Measurements from ENCODE around the gene EID3.
"Not testable (repeated sequence)": the region's sequence is repeated elsewhere in the genome, so short reads cannot be mapped to it uniquely, and the experiment has no call there.

The EID3 gene

DNA sequence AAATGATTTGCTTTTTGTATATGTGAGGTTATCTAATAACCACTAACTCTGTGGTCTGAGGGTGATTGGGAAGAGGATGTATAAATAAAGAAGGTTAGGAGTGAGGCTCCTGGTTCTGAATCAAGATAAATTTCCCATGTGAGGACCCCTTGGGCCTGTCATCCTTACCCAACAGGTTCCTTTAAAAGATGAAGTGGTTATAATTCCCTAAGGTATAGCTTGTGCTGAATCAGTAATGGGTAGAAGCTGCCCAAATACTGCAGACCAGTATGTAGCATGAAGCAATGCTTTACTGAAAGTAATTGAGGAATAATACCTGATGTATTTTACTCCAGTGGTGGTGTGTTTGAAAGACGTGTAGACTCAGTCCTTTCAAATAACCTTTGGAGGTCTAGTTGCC lies 8.7 kb downstream of the EID3 start:
- no peak for DNase-seq (ENCODE audit: low read depth in 2 of 2)

DNA sequence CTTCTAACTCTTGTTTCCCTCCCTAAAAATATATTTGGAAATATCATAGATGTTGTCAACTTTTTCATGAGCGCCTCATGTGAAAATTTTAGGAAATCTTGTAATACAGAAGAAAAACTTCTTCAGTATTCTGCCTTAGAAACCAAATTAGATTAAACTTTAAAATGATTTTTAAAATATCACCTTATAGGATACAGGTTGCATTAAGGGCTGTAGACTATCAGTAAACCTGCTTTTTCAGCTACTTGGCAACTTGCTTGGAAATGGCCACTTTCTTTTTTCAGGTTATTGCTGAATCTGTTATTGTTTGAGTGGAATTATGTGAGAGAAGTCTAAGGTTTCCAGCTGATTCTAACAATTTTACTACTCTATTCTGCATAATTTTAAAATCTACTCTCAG lies 9.1 kb downstream of the EID3 start:
- DNase-seq (ENCODE audit: low read depth in 2 of 2), result no peak

GRCh38 chr12:104313568-104314241 lies 10.2 kb downstream of the EID3 start:
- no peak for DNase-seq (ENCODE audit: low read depth in 2 of 2)

DNA sequence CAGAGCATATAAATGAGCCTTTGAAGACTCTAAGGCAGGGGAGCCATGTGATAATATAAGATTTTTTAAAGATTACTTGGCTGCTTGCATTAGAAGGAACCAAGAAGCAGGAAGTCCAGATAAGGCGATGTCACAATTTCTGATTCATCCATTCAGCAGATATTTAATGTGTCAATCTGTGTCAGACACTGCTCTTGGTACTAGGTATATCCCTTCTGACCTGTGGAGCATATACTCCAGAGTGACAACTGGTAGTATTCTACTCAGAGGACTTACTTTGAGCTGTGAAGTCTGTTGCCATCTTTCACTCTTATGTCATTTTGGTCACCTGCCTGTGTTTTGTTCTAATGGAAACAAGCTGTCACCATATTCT lies 10.7 kb downstream of the EID3 start:
- no peak for DNase-seq (ENCODE audit: low read depth in 2 of 2)

GRCh38 chr12:104315326-104316224 lies 12.0 kb downstream of the EID3 start:
- DNase-seq (ENCODE audit: low read depth in 2 of 2), result no peak

- no peak for DNase-seq (ENCODE audit: low read depth in 2 of 2)
Measured at GRCh38 chr12:104316936-104317335, 13.4 kb downstream of the EID3 start.

DNA sequence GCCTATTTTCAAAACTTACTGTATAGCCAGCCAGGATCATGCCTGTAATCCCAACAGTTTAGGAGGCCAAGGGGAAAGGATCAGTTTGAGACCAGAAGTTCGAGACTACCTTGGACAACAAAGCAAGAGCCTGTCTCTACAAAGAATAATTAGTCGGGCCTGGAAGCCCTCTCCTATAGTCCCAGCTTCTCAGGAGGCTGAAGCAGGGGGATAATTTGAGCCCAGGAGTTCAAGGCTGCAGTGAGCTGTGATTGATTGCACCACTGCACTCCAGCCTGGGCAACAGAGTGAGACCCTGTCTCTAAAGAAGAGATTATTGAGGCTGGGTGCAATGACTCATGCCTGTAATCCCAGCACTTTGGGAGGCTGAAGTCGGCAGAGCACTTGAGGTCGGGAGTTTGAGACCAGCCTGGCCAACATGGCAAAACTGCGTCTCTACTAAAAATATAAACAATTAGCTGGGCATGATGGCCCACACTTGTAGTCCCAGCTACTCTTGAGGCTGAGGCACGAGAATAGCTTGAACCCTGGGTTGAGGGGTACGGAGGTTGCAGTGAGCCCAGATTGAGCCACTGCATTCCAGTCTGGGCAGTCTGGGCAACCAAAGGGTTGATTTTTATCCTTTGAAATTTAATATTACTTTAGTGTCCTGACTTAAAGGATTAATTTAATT lies 14.1 kb downstream of the EID3 start:
- no peak for DNase-seq (ENCODE audit: low read depth in 2 of 2)

GRCh38 chr12:104319028-104319427 lies 15.5 kb downstream of the EID3 start:
- DNase-seq (ENCODE audit: low read depth in 2 of 2), result no peak

DNA sequence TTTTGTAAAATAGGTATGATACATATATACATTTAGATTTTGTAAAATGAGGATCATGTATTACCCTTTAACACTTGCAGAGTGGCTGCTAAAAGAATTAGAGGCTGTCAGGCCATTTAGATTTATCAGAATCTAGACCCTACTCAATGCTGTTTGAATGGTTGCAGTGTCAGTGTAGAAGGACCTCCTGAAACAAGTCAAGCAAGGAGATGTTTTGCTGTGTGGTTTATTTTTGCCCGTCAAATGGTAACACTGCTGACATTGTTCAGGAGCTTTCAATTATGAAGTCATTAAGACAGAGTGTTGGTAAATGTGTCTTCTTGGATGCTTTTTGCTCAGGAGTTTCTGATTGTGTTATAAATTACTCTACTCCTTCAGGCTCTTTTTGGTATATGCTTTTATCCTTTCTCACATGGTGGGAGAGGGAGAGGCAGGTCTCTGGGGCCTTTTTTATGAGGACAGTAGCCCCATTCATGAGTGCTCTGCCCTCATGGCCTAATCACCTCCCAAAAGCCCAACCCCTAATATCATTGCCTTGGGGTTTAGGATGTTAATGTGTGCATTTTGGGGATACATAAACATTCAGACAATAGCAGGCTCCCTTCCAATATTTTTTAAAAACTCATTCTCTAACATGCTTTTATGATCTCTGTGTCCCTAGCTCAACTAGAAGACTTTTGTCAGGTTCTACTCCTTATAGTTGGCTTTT lies 16.5 kb downstream of the EID3 start:
- DNase-seq (ENCODE audit: low read depth in 2 of 2), result no peak

DNA sequence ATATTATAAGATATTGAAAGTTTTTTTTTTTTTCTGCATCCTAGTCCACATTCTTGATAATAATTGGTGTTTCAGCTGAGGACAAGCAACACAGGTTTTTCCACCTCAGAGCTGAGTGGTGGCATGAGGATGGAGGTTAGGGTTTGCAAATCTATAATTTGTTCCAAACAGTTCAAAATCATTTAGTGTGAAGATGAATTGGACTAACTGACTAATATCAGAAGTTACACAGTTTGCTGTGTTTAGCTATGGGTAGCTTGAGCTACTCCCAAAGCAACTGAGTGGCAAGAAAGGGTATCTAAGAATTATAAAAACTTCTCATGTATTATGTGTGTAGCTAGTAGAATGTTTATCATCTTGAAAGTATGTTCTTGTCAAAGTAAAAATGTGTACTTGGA lies 17.1 kb downstream of the EID3 start:
- no peak for DNase-seq (ENCODE audit: low read depth in 2 of 2)

GRCh38 chr12:104321949-104322348 lies 18.4 kb downstream of the EID3 start:
- no peak for DNase-seq (ENCODE audit: low read depth in 2 of 2)

GRCh38 chr12:104322533-104322932 lies 19.0 kb downstream of the EID3 start:
- not testable (repeated sequence) for DNase-seq (ENCODE audit: low read depth in 2 of 2)

- DNase-seq (ENCODE audit: low read depth in 2 of 2), result no peak
Measured at GRCh38 chr12:104323899-104324298, 20.4 kb downstream of the EID3 start.

GRCh38 chr12:104328278-104328677 lies 24.7 kb downstream of the EID3 start:
- DNase-seq (ENCODE audit: low read depth in 2 of 2), result not testable (repeated sequence)

DNA sequence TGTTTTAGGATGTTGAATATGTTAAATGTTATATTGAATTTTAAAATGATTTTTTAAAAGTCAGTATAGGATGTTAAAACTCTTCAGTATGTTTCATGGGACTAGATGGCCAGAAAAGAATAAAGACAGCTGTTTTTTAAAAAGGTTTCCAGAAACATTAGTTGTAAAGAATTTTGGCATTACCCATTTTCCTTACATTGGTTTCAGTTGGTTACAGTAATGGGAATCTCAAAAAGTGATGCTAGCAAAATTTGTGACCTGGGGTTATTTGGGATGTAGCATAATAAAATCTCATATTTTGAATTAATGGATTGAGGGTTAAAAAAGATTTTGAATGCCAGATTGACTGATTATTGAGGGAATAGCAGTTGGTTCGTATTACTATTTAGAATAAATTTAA lies 25.3 kb downstream of the EID3 start:
- DNase-seq (ENCODE audit: low read depth in 2 of 2), result no peak

DNA sequence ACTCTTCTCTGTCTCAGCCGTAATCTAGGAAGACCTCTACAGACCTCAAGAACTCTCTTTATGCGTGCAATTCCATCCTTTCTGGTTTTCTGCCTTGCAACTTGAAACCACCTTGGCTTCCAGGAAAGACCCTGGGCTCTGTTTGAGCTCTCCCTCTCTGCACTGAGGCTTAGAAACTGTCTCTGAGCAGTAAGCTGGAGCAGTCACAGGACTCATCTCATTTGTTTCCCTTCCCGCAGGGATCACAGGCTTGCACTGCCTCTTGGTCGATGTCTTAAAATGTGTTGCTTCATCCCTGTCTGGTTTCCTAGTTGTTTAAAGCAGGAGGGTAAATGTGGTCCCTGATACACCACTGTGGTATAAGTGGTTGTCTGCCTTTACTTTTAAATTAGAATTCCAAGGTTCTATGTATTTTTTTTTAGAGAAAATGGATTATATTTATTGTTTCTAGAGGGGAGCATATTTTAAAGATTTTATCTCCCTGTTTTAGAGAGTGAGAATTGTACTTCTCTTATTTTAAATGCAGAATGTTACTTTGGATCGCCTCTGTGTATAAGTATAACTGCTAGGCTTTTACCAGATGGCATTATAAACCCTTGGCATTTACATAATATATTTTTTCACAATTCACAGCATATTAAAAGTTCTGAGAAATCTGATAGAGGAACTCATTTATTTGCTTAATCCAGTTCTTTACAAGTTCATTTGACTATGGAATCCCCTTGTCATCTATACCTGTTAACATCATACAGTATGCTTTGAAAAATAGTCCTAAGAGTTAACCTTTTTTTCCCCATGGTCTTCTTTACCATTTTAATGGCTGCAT lies 26.4 kb downstream of the EID3 start:
- DNase-seq (ENCODE audit: low read depth in 2 of 2), result no peak

- DNase-seq (ENCODE audit: low read depth in 2 of 2), result no peak
Measured at GRCh38 chr12:104331376-104331775, 27.8 kb downstream of the EID3 start.

GRCh38 chr12:104332273-104332672 lies 28.7 kb downstream of the EID3 start:
- DNase-seq (ENCODE audit: low read depth in 2 of 2), result not testable (repeated sequence)

- DNase-seq (ENCODE audit: low read depth in 2 of 2), result no peak
Measured at GRCh38 chr12:104333692-104334255, 30.2 kb downstream of the EID3 start.

- no peak for DNase-seq (ENCODE audit: low read depth in 2 of 2)
Measured at GRCh38 chr12:104334581-104334980, 31.0 kb downstream of the EID3 start.

DNA sequence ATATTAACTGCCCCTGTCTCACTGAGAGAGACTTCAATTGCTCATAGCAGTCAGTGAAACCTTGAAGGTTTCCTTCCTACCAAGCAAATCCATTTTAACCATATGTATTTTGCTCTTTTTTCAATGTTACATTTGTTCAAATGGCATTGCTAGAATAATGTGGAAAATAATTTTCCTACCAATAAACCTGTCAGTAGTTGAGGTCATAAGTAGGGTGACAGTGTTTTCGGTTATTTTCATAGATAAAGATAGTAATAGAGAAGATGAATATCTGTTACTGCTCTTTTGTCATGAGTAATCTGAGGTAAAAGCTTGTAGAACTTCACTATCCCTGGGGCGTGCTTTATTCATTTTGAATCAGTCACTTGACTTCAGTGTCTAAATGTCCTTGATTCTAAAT lies 32.6 kb downstream of the EID3 start:
- no peak for DNase-seq (ENCODE audit: low read depth in 2 of 2)
